HG02623 (cell line): Measurements from ENCODE around the gene GBP2.
"Not testable (repeated sequence)": the region's sequence is repeated elsewhere in the genome, so short reads cannot be mapped to it uniquely, and the experiment has no call there.

ENCODE experiments used
- ATAC-seq: cut with Tn5 transposase; IDR thresholded peaks from one replicate; pipeline ENCODE4 v1.9.1; 2021; ENCODE audit warnings: moderate library complexity; ENCODE audit not compliant: unreplicated experiment

The GBP2 gene

DNA sequence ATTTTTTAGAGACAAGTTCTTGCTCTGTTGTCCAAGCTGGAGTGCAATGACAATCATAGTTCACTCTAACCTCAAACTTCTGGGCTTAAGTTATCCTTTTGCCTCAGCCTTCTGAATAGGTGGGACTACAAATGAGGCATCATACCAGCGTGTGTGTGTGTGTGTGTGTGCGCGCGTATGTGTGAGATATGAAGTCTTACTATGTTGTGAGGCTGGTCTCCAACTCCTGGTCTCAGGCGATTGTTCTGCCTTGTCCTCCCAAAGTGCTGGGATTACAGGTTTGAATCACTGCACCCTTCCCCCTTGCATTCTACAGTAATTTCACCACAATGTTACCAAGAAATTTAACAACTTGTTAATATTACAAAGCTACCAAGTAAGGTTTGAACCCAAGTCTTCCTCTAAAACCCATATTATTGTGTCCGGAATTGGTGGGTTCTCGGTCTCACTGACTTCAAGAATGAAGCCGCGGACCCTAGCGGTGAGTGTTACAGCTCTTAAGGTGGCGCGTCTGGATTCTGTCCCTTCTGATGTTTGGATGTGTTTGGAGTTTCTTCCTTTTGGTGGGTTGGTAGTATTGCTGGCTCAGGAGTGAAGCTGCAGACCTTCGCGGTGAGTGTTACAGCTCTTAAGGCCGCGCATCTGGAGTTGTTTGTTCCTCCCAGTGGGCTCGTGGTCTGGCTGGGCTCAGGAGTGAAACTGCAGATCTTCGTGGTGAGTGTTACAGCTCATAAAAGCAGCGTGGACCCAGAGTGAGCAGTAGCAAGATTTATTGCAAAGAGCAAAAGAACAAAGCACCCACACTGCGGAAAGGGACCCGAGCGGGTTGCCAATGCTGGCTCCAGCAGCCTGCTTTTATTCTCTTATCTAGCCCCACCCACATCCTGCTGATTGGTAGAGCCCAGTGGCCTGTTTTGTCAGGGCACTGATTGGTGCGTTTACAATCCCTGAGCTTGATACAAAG is 970 bp upstream of the GBP2 start:
- ATAC-seq = not testable (repeated sequence)

DNA sequence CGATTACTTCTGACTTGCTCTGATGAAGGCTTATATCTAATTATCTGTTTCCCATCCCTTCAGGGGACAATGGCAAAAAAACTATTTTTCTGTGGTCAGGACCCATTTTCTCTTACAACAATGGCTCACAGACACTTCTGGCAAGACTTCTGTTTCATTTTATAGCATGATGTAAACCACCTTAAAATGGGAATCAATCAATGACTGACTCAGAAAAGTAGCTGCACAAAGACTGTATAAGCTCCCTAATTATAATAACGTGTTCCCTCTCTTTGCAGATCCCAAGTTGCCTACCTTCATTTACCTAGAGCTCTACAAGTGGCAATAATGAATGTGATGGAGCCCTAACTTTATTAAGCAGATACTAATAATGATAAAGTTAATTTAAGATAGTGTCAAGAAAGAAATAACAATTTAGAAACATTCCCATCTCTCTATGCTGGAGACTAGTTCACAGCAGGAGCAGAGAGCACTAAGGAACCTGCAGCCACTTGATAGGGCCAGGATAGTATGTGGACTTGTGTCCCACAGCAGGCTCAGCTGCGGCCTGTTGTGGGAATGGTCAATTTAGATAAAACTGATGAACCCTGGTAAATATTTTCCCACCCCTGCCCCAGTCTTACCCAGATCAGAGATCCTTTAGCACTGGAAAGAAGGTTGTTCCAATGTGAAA is 538 bp downstream of the GBP2 start:
- ATAC-seq = peak; percentile 18

DNA sequence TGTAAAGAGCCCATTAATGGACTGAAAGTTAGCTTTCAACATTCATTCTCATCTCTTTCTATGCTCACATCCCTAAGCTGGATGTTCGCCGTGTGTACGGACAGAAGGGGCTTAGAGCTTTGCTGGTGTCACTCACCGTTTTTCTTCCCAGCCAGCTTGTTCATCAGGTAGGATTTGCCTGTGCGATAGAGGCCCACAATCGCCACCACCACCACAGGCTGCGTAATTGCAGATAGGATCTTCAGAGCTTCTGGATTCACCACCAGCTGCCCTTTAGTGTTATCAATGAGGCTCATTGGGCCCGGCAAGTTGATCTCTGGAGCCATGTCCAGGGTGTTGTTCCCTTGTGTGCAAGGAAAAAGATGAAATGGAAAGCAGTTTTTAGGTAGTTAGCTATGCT is 4.3 kb downstream of the GBP2 start:
- no peak for ATAC-seq

DNA sequence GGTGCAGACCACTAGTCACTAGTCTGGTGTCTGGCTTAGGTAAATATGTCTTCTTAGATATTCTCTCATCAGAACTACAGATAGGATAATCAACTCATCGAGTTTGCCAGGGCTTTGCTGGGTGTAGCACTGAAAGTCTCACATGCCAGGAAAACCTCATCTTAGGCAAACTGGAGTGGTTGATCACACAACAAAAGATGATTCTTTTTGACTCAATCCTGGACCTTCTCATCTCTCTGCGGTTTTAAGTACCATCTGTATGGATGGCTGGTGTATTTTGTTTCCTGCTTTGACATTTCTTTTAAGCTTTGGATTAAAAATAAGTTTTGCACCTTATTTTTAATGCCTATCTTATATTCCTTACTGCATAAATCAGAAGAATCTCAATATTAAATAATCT is 11.3 kb downstream of the GBP2 start:
- no peak for ATAC-seq

DNA sequence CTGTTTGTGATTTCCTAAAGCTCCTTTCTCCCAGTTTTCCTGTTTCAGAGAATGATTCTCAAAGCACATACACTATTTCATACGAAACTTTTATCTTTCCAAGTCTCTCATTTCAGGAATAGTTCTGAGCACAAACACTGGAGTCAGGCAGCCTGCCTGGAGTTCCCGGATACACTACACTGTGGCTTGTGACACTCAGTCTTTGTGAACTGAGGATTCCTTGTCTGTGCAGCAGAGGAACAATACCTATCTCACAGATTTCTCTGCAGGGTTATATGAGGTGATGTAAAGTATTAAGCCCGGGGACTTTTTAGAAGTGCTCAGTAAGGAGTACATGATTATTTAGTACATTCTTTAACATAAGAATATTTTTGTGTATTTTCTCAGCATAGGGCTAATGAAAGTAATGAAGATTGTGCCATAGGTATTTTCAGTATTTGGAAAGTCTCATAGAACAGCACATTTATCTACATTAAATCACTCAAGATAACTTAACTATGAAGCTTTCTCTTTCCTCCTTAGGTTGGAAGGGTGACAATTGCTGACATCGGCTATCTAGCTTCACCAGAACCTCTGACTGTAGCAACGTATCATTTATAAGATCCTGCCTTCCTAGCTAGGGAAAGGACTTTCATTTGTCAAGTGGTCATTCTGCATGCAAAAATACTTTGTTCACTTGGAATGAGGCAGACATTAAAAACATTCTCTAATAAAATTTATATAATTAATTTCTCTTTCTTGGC is 12.9 kb downstream of the GBP2 start:
- no peak for ATAC-seq

DNA sequence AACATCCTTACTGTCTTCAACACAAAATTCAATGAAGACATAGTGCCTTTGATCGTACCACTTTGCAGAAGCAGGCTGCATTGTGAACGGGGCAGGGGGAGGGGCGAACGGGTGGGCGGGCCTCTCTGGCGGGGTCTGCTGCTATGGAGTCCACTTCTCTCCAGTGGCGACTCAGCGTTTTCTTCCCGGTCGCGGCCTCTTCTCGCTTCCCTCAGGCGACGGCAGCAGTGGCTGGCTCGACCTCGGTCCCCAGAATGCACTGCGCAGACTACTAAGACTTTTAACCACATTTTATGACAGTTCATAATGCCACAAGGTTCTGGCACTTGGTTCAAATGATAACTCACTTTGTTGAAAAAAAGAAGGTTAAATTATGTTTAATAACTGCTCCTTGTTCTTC is 21.2 kb downstream of the GBP2 start:
- no peak for ATAC-seq

DNA sequence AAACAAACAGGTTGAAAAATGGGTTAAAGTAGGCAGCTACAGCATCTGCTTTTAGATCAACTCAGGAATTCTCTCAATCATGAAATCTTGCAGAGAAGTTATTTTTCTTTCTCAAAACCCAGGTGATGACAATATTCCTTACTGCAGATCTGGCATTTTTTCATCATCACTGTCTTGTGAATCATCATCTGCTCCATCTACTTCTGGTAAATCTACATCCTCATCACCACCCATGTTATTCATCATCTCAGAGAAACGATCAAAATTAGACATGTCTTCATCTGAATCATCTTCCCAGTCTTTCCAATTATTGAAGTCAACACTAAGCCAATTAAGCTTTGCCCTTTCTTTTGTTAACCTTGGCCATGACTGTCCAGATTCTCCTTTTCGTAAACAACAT is 21.8 kb downstream of the GBP2 start:
- ATAC-seq = no peak

DNA sequence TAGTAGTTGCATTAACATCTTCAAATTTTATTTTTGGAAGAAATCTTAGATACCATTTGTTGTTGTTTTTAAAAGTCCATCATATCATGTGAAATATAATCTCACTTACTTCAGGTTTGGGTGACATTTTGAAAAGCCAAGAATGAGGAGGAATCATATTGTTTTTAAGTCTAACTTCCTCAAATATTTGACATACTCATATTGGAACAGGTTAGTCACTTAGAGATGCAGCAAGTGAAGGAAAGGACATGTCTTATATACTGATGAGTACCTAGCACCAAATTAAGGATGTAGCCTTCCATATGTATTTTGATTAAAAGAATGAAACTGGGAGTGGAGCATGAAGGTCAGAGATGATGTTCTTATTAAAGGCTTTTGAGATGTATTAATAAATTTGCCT is 23.9 kb downstream of the GBP2 start:
- no peak for ATAC-seq

DNA sequence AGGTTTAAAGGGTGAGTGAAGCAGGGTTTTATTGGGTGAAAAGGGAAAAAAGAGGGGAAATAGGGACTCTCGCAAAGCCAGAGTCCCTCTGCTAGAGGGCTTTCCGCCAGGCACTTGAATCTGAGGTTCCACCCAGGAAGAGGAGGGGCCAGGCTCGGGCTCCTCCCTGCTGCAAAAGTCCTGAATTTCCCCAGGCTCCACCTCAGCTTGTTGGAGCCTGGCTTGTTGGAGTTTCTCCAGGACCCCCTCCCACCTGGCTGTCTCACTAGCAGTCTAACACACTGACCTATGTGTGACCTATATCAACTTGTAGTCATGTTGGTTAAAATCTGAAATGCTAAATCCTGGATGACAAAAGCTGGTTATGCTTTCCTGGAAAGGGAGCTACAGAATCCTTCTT is 25.5 kb downstream of the GBP2 start:
- no peak for ATAC-seq

DNA sequence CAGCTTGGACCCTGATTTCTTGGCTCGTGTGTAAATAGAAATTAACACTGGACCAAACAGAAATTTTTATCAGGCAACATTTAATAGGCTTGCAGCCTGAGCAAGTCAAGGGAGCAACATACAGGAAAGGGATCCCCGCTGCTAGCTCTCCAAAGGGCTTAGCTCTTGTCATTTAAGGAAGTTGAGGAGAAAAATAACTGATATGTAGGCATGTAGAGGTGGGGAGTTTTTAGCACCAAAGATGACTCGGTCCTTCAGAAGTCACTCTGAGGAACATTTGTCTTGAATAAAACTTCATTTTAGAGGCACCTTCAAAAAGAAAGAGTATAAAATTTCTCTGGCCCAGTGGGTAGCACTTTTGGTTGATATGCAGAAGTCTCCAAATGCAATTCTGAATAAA is 27.1 kb downstream of the GBP2 start:
- no peak for ATAC-seq

DNA sequence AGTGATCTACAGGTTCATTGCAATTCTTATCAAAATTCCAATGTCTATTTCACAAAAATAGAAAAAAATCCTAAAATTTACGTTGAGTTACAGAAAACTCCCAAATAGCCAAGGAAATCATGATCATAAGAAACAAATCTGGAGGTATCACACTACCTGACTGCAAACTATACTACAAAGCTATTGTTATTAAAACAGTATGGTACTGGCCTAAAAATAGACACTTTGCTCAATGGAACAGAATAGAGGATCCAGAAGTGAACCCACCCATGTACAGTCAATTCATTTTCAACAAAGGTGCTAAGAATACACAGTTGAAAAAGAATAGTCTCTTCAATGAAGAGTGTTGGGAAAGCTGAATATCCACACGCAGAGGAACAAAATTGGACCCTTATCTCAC is 30.2 kb downstream of the GBP2 start:
- no peak for ATAC-seq

DNA sequence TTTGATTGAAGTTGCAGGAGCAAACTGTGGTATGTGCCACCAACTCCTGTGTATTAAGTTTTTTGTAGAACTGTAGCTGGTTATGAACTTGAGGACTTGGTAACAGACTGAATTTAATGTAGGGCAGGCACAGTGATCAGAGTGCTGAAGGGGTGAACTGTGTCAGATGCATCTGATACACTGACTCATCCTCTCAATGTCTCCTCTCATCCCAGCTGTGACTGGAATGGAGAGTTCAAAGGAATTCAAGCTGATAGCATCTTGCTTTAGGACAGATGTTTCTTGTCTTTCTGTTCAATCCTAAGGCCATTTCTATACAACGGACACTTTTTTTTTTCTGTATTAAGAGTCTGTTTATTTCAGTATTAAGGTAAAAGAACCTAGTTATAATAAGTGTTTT is 36.0 kb downstream of the GBP2 start:
- ATAC-seq = no peak

DNA sequence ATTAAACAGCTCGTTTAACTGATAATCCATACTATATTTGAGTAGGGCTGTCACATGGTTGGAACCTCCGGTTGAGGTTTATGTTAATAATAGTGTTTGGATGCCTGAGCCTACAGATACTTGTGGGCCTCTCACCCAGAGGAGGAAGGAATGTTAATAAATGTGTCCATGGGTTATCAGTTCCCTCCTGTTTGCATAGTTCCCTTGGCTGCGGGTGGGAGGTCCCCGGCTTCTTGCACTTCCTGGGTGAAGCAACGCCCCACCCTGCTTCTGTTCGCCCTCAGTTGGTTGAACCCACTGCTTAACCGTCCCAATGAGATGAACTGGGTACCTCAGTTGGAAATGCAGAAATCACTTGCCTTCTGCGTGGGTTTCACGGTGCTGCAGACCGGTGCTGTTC is 37.3 kb downstream of the GBP2 start:
- no peak for ATAC-seq

DNA sequence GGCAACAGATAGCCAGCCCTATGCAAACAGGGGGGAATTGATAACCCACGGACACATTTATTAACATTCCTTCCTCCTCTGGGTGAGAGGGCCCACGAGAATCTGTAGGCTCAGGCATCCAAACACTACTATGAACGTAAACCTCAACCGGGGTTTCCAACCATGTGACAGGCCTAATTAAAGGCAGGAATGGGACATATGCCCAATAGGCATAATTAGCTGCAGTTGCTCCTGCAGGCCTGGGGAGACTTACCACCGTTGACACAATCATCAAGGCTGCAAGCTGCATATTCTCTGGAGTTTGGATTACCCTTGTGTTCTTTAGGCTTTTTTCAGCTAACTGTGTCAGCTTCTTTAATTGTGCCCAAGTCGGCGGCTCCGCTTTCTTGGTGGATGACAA is 38.7 kb downstream of the GBP2 start:
- no peak for ATAC-seq

DNA sequence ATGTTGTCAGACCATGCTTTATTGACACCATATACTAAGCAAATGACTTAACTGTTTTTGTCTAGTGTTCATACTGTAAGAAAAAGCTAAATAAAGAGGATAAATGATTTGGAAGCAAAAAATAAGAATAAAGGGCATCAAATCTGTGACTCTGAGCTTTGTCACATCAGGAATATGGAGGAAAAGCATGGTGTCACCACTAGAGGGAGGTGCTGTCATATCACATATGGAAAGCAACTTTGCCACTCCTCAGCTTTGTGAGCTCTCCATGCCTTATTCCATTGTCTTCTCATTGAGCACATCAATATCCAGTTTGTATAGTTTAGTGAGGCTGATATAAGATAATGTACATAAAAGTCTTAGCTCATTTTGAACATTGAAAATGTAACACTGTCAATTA is 40.1 kb downstream of the GBP2 start:
- peak; percentile 74 for ATAC-seq

DNA sequence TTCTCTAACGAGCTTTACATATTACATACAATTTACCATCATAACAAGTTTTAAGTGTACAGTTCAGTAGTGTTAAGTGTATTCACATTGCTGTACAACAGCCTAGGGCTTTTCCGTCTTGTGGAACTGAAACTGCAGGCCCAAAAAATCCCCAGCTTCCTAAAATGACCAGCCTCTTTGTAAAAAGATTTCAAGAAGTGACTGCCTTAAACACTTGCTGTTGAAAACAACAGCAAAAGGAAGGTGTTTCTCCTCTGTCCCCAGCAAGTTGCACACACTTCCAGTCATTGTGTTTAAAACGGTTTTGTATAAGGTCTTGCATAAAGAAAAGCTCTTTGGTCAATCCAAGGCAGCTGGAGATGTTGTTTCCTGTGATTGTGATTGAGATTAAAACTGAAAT is 44.9 kb downstream of the GBP2 start:
- ATAC-seq = peak; percentile 63

DNA sequence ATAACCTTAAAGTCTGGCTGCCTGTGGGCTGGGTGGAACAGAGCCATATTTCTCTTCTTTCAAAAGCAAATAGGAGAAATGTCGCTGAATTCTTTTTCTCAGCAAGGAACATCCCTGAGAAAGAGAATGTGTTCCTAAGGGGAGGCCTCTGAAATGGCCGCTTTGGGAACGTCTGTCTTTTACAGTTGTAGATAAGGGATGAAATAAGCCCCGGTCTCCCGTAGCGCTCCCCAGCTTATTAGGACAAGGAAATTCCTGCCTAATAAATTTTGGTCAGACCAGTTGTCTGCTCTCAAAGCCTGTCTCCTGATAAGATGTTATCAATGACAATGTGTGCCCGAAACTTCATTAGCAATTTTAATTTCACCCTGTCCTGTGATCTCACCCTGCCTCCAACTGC is 45.8 kb downstream of the GBP2 start:
- ATAC-seq = not testable (repeated sequence)

DNA sequence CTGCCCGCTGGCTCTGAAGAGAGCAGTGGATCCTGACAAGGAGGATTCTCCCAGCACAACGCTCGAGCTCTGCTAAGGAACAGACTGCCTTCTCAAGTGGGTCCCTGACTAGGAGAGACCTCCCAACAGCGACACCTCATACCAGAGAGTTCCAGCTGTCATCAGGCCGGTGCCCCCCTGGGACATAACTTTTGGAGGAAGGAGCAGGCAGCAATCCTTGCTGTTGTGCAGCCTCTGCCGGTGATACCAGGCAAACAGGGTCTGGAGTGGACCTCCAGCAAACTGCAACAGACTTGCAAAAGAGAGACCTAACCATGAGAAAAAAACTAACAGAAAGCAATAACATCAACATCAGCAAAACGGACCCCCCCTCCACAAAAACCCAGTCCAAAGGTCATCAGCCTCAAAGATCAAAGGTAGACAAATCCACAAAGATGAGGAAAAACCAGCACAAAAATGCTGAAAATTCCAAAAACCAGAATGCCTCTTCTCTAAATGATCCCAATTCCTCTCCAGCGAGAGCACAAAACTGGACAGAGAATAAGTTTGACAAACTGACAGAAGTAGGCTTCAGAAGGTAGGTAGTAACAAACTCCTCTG is 53.3 kb downstream of the GBP2 start:
- not testable (repeated sequence) for ATAC-seq

DNA sequence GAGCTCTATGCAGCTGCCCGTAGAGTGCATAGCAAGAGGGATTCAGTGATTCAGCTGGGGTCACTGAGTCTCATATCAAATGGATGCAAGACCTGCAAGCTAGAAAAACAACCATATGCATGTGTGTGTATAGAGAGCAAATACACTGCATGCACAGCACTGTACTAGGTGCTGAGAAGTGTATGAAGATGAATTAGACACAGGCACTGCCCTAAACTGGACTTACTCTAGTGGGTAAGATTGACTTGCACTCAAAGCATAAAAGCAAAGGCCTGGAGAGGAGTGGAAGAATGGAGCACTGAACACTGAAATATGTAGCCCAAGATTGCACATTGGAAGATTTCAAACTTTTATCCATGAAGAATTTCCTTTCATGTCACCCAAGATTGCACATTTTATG is 55.4 kb downstream of the GBP2 start:
- no peak for ATAC-seq

DNA sequence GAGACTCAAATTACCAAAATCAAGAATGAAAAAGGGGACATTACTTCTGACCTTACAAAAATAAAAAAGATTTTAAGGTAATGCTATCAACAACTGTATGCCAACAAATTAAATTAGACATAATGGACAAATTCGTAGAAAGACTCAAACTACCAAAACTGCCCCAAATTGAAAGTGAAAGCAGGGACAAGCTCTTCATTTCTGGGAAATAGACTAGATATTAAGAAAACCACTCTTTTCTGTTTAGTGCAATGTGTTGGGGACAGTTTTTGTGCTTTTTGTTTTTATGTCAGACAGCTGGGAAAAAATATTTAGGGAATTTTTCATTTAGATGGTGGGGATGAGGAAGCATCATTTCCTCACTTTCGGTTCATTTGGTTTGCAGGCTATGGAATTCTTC is 56.0 kb downstream of the GBP2 start:
- no peak for ATAC-seq

DNA sequence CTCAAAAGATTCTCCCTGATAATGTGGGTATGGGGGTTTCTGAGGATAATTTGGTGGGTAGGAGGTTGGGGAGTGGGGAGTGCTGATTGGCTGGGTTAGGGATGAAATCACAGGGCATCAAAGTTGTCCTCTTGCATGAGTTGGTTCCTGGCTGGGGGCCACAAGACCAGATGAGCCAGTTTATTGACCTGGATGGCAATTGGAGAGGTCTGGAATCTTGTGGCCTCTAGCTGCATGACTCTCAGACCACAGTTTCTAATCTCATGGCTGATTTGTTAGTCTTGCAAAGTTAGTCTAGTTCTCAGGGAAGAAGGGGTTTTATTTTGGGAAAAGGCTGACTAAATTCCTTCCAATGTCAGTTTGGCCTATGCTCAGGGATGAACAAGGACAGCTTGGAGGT is 57.6 kb downstream of the GBP2 start:
- no peak for ATAC-seq
